Testis (tissue), 3 donors: Measurements from ENCODE around the gene RNASE13. TPM values are rescaled to one million over a fixed set of nuclear protein-coding genes. Genes with fewer than 3 reads are reported as not detected.

Experiments used
- DNase-seq: peaks from one replicate; pipeline ENCODE4 v3.0.0-alpha.2; 2019
- H3K27ac ChIP-seq, 2 donors: fragments of 200-600 bp; sonication (generic); one replicate each; pipeline ENCODE4 v1.5.1; 2019
- H3K27me3 ChIP-seq: fragments of 200-600 bp; sonication (generic); one replicate; pipeline ENCODE4 v1.5.1; 2019
- H3K36me3 ChIP-seq: fragments of 200-600 bp; sonication (generic); one replicate; pipeline ENCODE4 v1.5.1; 2017; ENCODE audit warnings: low read depth; ENCODE audit errors: missing control alignments
- H3K4me1 ChIP-seq: fragments of 200-600 bp; sonication (generic); one replicate; pipeline ENCODE4 v1.5.1; 2019
- H3K4me3 ChIP-seq, 2 donors: fragments of 200-600 bp; sonication (generic); one replicate each; pipeline ENCODE4 v1.5.1; 2017 to 2019
- H3K9me3 ChIP-seq: fragments of 200-600 bp; sonication (generic); one replicate; pipeline ENCODE4 v1.5.1; 2017
- POLR2A ChIP-seq: fragments of 450-650 bp; IDR thresholded peaks from one replicate; pipeline ENCODE4 v1.6.1; 2017; ENCODE audit warnings: antibody characterized with exemption, mild to moderate bottlenecking, moderate library complexity
- WGBS, 2 donors: methylation state at CpG; one replicate each; pipeline ENCODE4 v1.1.5; 2018; 5-methylcytosine and 5-hydroxymethylcytosine counted together
- intact Hi-C: fragments of 100-400 bp; cut with DNase I; formaldehyde crosslinking; loops from one replicate; pipeline ENCODE4 v1.15.1; 2023; ENCODE audit warnings: low total_unique reads
- polyA plus RNA-seq: library from polyadenylated mRNA; stranded (reverse); fragments of 350-450 nt; fragmentation: Illumina TruSeq; extraction: RNeasy Lipid Tissue Mini Kit (QIAGEN cat#74804); gene quantifications from one replicate; pipeline ENCODE4 v1.2.3, GENCODE V29; 2014; ENCODE audit warnings: low read depth, low replicate concordance; ENCODE audit not compliant: insufficient read depth
- total RNA-seq, 2 donors: library from RNA; depleted of rRNA; stranded (reverse); fragments of >200 nt; gene quantifications; one replicate each; pipeline ENCODE4 v1.2.3, GENCODE V29; 2016
- TF ChIP-seq, protein P1 (sequence below), 3 experiments: fragments of 450-650 bp in 2 of 3; fragments of 200-600 bp in 1 of 3; sonication (generic) in 1 of 3; IDR thresholded peaks; one replicate each; pipeline ENCODE4 v1.5.1; 2016 to 2019; ENCODE audit warnings: antibody characterized with exemption in 3 of 3, mild to moderate bottlenecking in 2 of 3, moderate library complexity in 1 of 3

The RNASE13 gene
- total and polyA plus RNA-seq, 3 donors from 2014 or later: not detected

DNA sequence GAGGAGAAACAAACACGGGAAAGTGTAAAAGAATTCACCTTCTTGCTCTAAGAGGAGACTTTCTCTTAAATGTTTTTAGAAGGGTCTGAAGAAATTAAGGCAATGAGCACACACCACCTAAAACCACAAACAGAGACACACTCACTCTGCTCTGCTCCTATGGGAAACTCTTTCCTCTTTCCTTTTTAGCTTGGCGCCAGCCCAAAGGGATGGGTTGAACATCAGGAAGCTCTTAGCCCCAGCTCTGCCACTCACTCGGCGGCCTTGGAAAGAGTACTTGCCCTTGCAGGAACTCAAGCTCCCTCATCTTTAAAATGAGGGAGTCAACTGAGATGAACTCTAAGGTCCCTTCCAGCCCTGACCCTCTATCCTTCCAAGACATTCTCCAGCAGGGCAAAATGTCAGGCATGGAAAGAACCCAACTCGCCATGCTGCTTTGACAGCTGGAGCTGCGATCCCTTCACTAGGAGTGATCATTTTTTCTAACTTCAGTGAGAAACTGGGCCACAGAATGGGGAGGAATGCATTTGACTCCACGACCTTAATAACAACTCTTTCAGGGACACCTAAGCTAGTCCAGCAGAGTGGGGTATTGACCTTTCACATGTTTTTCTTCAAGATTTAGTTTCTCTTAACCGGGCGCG lies 22.0 kb upstream of the RNASE13 start:
- TF ChIP-seq POLR2A: no peak
- TF ChIP-seq, protein P1, sequence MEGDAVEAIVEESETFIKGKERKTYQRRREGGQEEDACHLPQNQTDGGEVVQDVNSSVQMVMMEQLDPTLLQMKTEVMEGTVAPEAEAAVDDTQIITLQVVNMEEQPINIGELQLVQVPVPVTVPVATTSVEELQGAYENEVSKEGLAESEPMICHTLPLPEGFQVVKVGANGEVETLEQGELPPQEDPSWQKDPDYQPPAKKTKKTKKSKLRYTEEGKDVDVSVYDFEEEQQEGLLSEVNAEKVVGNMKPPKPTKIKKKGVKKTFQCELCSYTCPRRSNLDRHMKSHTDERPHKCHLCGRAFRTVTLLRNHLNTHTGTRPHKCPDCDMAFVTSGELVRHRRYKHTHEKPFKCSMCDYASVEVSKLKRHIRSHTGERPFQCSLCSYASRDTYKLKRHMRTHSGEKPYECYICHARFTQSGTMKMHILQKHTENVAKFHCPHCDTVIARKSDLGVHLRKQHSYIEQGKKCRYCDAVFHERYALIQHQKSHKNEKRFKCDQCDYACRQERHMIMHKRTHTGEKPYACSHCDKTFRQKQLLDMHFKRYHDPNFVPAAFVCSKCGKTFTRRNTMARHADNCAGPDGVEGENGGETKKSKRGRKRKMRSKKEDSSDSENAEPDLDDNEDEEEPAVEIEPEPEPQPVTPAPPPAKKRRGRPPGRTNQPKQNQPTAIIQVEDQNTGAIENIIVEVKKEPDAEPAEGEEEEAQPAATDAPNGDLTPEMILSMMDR (IDR thresholded peaks at IDR 0.05): no peak
- no peaks in the 10 kb centered on the region for H3K9me3 ChIP-seq
- H3K4me1 ChIP-seq: no peaks in the 10 kb centered on the region
- no peak overlapping the region for H3K27ac ChIP-seq
- WGBS, 2 donors: 81 to 86% methylated on average over 10 of the region's 10 CpGs
- no peak overlapping the region for H3K4me3 ChIP-seq
- intact Hi-C loops: no loop called here
- H3K27me3 ChIP-seq: no peaks in the 10 kb centered on the region
- H3K36me3 ChIP-seq: no peaks in the 10 kb centered on the region
- DNase-seq: no peak

DNA sequence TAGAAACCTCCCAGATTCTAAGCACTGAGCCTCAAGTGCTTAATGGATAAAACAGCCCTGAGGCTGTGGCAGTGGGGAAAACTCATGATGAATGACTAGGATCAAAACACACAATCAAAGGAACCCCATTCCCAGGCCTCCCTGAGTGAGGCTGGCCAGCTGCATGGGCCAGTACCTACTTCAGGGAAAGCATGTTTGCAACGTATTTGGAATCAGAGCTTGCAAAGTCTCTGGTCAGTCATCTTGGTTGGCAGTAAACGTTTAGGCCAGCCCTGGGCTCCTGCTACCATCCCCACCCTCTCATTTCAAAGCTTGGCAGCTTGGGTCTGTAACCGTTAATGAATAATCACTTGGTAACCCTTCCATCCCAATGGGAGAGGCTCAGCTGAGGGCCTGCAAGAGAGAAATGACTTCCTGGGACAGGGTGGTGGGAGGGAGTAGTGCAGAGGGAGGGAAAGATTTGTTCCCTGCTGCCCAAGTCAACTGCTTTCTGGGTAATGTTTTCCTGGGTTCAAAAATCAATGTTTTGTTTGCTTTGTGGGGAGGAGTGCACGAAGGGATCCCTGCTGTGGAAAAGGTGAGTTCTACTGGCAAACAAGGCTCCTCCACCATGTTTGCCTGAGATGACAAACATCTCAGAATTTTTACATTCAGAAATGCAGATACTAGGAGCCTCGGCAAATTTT lies 21.0 kb upstream of the RNASE13 start:
- no peak for DNase-seq
- Histone ChIP-seq H3K4me3 (no peak overlapping the region), H3K4me1 (no peaks in the 10 kb centered on the region), H3K27ac (no peak overlapping the region), H3K27me3 (no peaks in the 10 kb centered on the region), H3K9me3 (no peaks in the 10 kb centered on the region), H3K36me3 (no peaks in the 10 kb centered on the region)
- intact Hi-C loops: no loop called here
- WGBS, 2 donors: 83 to 89% methylated on average over 5 of the region's 5 CpGs
- TF ChIP-seq, protein P1 (IDR thresholded peaks at IDR 0.05): no peak
- no peak for TF ChIP-seq POLR2A

DNA sequence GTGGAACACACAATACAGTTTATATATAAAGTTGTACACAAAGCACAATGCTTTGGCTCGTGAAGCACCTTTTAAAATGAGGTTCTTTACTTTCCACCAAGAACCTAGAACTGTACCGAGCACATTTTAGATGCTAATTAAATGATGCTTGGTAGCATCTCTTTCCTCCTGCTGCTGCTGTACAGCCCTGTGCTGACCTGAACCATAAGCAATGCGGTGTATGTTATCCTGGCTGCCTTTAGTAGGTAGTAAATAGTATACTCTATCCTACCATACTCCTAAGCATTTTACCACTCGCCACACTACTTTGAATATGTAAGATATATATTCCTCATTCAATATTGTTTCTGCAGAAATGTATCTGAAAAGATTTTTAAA lies 20.1 kb upstream of the RNASE13 start:
- DNase-seq: no peak
- intact Hi-C loops: no loop called here
- no peak overlapping the region for H3K27ac ChIP-seq
- 94 to 96% methylated on average over 4 of the region's 4 CpGs for WGBS, 2 donors
- no peaks in the 10 kb centered on the region for H3K4me1 ChIP-seq
- H3K27me3 ChIP-seq: no peaks in the 10 kb centered on the region
- H3K9me3 ChIP-seq: no peaks in the 10 kb centered on the region
- no peak overlapping the region for H3K4me3 ChIP-seq
- no peaks in the 10 kb centered on the region for H3K36me3 ChIP-seq
- TF ChIP-seq, protein P1 (IDR thresholded peaks at IDR 0.05): no peak
- no peak for TF ChIP-seq POLR2A

DNA sequence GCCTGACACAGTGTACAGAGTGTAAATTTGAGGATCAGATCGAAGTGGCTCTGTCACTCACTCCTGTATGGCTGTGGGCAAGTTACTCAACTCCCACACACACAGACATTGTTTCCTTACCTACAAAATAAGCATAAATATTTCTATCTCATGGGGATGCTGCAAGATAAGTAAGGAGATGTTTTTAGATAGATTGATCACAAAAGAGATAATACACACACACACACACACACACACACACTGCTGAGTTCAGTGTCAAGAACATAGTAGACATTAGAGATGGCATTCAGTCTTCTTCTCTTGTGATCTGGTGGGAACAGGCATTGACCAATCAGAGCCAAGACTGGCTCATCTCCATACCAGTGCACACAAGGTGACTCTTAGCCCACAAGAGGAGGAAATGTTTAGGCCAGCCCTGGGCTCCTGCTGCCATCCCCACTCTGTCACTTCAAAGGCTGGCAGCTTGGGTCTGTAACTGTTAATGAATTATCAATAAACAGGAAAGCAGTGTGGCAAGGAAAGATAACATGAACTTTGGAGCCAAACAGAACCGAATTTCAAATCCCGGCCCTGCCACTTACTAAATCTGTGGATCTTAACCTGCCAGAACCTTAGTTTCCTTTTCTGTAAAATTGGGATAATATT lies 19.6 kb upstream of the RNASE13 start:
- no peak for DNase-seq
- intact Hi-C loops: no loop called here
- Histone ChIP-seq H3K27ac (no peak overlapping the region), H3K27me3 (no peaks in the 10 kb centered on the region), H3K4me1 (peaks cover 2% of the 10 kb centered on the region), H3K9me3 (no peaks in the 10 kb centered on the region), H3K4me3 (no peak overlapping the region), H3K36me3 (no peaks in the 10 kb centered on the region)
- WGBS, 2 donors: 60 to 62% methylated on average over 3 of the region's 3 CpGs
- TF ChIP-seq POLR2A: no peak
- TF ChIP-seq, protein P1 (IDR thresholded peaks at IDR 0.05): no peak
